Measurements from ENCODE around the gene CACNB4. TPM values are rescaled to one million over a fixed set of nuclear protein-coding genes. Genes with fewer than 3 reads are reported as not detected.
"Not testable (repeated sequence)": the region's sequence is repeated elsewhere in the genome, so short reads cannot be mapped to it uniquely, and the experiment has no call there.

CACNB4 gene
- total RNA-seq, 1 donor from 2014 or later = 7.8 TPM

DNA sequence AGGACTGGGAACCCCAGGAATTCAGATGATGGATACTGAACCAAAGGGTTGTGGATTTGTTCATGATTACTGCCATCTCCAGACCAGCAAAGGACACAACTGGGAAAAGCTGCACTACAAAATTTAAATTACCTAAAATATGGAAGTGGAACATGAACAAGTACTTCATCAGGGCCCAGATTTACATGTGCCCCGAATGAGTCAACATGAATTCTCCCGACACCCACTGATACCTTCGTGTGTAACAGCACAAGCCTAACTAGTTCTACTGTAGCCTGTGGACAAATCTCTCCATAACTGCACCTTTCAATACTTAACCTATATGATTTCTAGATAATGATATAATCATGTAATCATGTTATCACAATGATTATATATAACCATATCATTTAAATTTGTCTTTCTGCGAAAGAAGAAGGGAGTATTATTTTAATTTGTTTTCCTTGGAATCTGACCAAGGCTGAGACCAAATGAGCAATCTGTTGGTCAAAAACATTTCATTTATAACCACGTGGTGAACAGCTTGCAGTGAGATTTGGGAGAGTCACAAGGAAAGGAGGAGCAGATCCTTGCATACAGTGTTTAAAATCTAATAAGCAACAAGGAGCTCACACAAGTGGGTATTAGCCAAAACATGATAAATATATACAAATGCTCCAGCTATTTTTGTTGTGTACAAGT is 70.5 kb downstream of the CACNB4 start:
- no peak overlapping the region for H3K27ac ChIP-seq (ENCODE audit: low read depth, low read length)
- no peaks in the 10 kb centered on the region for H3K36me3 ChIP-seq (ENCODE audit: control insufficient read depth in 3 of 3, insufficient read depth in 3 of 3, low read length in 3 of 3)
- no peaks in the 10 kb centered on the region for H3K4me1 ChIP-seq (ENCODE audit: control insufficient read depth in 3 of 3, insufficient read depth in 3 of 3, low read length in 3 of 3)
- H3K4me3 ChIP-seq (ENCODE audit: low read length in 3 of 3) = no peak overlapping the region
- H3K9ac ChIP-seq (ENCODE audit: low read depth in 1 of 3, low read length in 3 of 3) = no peak overlapping the region
- H3K9me3 ChIP-seq (ENCODE audit: control insufficient read depth in 3 of 3, low read length in 3 of 3) = no peaks in the 10 kb centered on the region
- no peaks in the 10 kb centered on the region for H3K27me3 ChIP-seq (ENCODE audit: control insufficient read depth in 3 of 3, insufficient read depth in 3 of 3, low read length in 3 of 3)

DNA sequence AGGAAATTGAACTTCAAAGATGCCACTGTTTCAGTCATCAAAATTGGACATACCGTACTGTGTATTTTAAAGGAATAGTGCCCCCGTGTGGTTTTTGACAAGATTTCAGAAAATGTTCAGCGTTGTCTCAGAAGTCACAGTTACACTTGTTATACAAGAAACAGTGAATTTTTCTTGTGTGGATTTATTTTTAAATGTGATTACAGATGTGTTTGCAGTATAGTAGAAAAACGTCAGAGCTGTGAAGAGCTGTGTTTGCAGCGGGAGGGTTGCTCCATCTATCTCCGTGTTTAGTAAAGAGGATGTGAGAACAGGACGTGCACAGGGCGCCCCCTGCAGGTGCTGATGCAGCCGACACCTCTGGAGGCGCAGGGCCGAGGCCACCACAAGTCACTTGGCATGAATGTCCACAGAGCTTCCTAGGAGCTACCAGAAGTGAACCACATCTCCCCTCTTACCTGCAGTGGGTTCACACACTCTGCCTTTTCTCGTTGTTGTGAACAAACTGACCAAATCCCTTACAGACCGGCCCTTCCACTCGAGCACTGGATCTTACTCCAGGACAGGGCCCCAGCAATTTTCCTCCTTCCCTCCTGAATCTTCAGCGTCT is 73.1 kb downstream of the CACNB4 start:
- no peaks in the 10 kb centered on the region for H3K36me3 ChIP-seq (ENCODE audit: control insufficient read depth in 3 of 3, insufficient read depth in 3 of 3, low read length in 3 of 3)
- H3K27me3 ChIP-seq (ENCODE audit: control insufficient read depth in 3 of 3, insufficient read depth in 3 of 3, low read length in 3 of 3) = no peaks in the 10 kb centered on the region
- no peak overlapping the region for H3K9ac ChIP-seq (ENCODE audit: low read depth in 1 of 3, low read length in 3 of 3)
- H3K27ac ChIP-seq (ENCODE audit: low read depth, low read length) = no peak overlapping the region
- no peaks in the 10 kb centered on the region for H3K4me1 ChIP-seq (ENCODE audit: control insufficient read depth in 3 of 3, insufficient read depth in 3 of 3, low read length in 3 of 3)
- H3K4me3 ChIP-seq (ENCODE audit: low read length in 3 of 3) = peak overlapping the region; percentile 58 to 70 (median 65)
- no peaks in the 10 kb centered on the region for H3K9me3 ChIP-seq (ENCODE audit: control insufficient read depth in 3 of 3, low read length in 3 of 3)

DNA sequence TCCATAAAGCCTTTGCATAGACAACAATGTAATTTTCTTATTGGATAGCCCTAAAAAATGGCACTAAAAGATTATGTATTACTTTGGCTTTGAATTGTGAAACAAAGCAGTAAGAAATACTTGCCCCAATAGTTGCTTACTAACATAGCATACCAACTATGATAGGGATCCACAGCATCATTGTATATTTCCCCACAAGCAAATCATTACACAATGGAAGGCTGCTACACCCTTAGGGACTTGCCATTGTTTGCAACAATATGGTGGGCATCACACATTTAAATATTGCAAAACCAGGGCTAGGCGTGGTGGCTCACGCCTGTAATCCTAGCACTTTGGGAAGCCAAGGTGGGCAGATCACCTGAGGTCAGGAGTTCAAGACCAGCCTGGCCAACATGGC is 74.4 kb downstream of the CACNB4 start:
- H3K9ac ChIP-seq (ENCODE audit: low read depth in 1 of 3, low read length in 3 of 3) = no peak overlapping the region
- H3K36me3 ChIP-seq (ENCODE audit: control insufficient read depth in 3 of 3, insufficient read depth in 3 of 3, low read length in 3 of 3) = no peaks in the 10 kb centered on the region
- H3K27me3 ChIP-seq (ENCODE audit: control insufficient read depth in 3 of 3, insufficient read depth in 3 of 3, low read length in 3 of 3) = no peaks in the 10 kb centered on the region
- no peak overlapping the region for H3K4me3 ChIP-seq (ENCODE audit: low read length in 3 of 3)
- no peaks in the 10 kb centered on the region for H3K9me3 ChIP-seq (ENCODE audit: control insufficient read depth in 3 of 3, low read length in 3 of 3)
- H3K4me1 ChIP-seq (ENCODE audit: control insufficient read depth in 3 of 3, insufficient read depth in 3 of 3, low read length in 3 of 3) = no peaks in the 10 kb centered on the region
- H3K27ac ChIP-seq (ENCODE audit: low read depth, low read length) = no peak overlapping the region

DNA sequence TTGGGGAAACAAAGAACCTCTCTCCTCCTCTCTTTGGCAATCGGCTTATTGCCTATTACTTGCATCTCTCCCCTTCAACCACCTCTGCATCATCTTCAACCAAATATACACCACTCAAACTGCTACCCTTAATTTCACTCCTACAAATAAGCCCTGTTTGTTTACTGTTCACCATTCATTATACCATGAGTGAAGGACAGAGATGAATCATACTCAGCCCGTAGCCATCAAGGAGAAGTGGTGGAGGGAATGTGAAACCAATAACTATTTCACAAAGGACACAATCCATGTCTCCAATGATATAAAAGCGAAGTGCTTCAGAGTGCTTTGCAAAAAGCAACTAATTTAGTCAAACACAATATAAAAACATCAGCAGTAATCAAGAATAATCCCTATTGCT is 76.8 kb downstream of the CACNB4 start:
- H3K27ac ChIP-seq (ENCODE audit: low read depth, low read length) = no peak overlapping the region
- no peak overlapping the region for H3K4me3 ChIP-seq (ENCODE audit: low read length in 3 of 3)
- H3K9ac ChIP-seq (ENCODE audit: low read depth in 1 of 3, low read length in 3 of 3) = no peak overlapping the region
- H3K27me3 ChIP-seq (ENCODE audit: control insufficient read depth in 3 of 3, insufficient read depth in 3 of 3, low read length in 3 of 3) = no peaks in the 10 kb centered on the region
- no peaks in the 10 kb centered on the region for H3K36me3 ChIP-seq (ENCODE audit: control insufficient read depth in 3 of 3, insufficient read depth in 3 of 3, low read length in 3 of 3)
- no peaks in the 10 kb centered on the region for H3K4me1 ChIP-seq (ENCODE audit: control insufficient read depth in 3 of 3, insufficient read depth in 3 of 3, low read length in 3 of 3)
- no peaks in the 10 kb centered on the region for H3K9me3 ChIP-seq (ENCODE audit: control insufficient read depth in 3 of 3, low read length in 3 of 3)

DNA sequence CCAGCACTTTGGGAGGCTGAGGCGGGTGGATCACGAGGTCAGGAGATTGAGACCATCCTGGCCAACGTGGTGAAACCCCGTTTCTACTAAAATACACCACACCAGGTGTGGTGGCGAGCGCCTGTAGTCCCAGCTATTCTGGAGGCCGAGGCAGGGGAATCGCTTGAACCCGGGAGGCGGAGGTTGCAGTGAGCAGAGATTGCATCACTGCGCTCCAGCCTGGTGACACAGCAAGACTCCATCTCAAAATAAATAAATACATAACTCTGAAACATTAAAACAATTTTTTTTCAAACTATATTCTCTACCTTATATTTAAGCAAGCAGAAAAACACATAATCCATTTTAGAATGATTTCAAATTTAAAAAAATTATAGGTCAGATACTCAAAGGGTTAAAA is 77.8 kb downstream of the CACNB4 start:
- not testable (repeated sequence) for H3K36me3 ChIP-seq (ENCODE audit: control insufficient read depth in 3 of 3, insufficient read depth in 3 of 3, low read length in 3 of 3); H3K4me3 ChIP-seq (ENCODE audit: low read length in 3 of 3); H3K27ac ChIP-seq (ENCODE audit: low read depth, low read length); H3K27me3 ChIP-seq (ENCODE audit: control insufficient read depth in 3 of 3, insufficient read depth in 3 of 3, low read length in 3 of 3); H3K9ac ChIP-seq (ENCODE audit: low read depth in 1 of 3, low read length in 3 of 3); H3K9me3 ChIP-seq (ENCODE audit: control insufficient read depth in 3 of 3, low read length in 3 of 3); H3K4me1 ChIP-seq (ENCODE audit: control insufficient read depth in 3 of 3, insufficient read depth in 3 of 3, low read length in 3 of 3)

DNA sequence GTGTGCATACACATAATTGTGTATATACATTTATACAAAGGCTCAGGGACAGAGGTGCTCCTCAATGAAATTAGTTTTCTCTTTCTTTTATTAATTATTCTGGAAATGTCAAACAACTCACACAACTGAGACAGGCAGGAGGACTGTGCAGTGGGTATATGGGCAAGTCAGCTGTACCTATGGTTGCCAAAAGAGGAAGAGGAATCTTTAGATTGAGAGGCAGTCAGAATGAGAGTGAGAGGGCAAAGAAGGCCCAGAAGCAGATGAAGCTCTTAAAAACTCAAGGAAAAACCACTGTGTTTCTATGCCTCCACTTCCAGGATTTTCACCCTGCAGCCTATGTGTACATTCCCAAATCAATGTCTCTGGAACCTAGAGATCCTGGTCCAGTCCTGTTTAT is 79.1 kb downstream of the CACNB4 start:
- H3K4me1 ChIP-seq (ENCODE audit: control insufficient read depth in 3 of 3, insufficient read depth in 3 of 3, low read length in 3 of 3) = no peaks in the 10 kb centered on the region
- no peak overlapping the region for H3K9ac ChIP-seq (ENCODE audit: low read depth in 1 of 3, low read length in 3 of 3)
- H3K9me3 ChIP-seq (ENCODE audit: control insufficient read depth in 3 of 3, low read length in 3 of 3) = no peaks in the 10 kb centered on the region
- no peak overlapping the region for H3K4me3 ChIP-seq (ENCODE audit: low read length in 3 of 3)
- H3K27ac ChIP-seq (ENCODE audit: low read depth, low read length) = no peak overlapping the region
- H3K27me3 ChIP-seq (ENCODE audit: control insufficient read depth in 3 of 3, insufficient read depth in 3 of 3, low read length in 3 of 3) = no peaks in the 10 kb centered on the region
- no peaks in the 10 kb centered on the region for H3K36me3 ChIP-seq (ENCODE audit: control insufficient read depth in 3 of 3, insufficient read depth in 3 of 3, low read length in 3 of 3)

DNA sequence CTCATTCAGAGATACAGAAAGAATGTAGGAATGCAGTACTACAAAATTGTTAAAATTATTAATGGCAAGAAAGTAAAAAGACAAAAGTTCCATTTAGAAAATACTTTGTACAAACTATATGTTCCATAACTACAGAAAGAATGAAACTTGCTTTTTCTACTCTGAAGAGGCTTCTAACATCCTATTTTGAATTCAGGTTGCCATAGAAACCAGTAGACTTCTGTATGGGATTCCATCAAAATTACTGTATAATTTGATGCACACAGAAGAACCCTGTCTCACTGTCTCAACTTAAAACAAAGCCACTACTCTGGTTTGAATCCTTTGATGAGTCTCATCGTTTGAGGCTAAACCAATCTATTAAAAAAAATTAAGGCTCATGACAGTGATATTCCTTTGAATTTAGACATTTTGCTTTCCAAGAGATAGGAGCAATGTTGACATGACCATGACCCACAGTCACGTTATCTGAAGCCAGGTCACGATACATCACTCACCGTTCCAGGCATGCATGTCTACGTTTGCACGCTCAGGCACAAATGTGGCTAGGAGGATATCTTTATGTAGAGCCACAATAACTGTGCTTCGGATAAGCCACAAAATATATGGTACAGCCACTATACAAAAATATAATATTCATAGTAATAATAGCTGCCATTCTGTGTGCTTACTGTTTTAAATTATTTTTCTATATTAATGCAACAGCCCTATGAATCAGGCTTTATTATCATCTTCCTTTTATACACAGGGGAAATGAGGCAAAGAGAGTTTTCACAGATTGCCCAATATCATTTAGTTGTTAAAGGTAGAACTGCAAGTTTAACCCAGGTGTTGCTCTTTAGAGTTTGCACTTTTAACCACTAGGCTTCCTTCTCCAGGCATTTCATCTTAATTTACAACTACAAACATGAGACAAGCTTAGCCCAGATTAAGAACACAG is 82.4 kb downstream of the CACNB4 start:
- Histone ChIP-seq H3K9ac (ENCODE audit: low read depth in 1 of 3, low read length in 3 of 3) (no peak overlapping the region), H3K36me3 (ENCODE audit: control insufficient read depth in 3 of 3, insufficient read depth in 3 of 3, low read length in 3 of 3) (no peaks in the 10 kb centered on the region), H3K9me3 (ENCODE audit: control insufficient read depth in 3 of 3, low read length in 3 of 3) (no peaks in the 10 kb centered on the region), H3K4me1 (ENCODE audit: control insufficient read depth in 3 of 3, insufficient read depth in 3 of 3, low read length in 3 of 3) (no peaks in the 10 kb centered on the region), H3K4me3 (ENCODE audit: low read length in 3 of 3) (no peak overlapping the region), H3K27me3 (ENCODE audit: control insufficient read depth in 3 of 3, insufficient read depth in 3 of 3, low read length in 3 of 3) (no peaks in the 10 kb centered on the region), H3K27ac (ENCODE audit: low read depth, low read length) (no peak overlapping the region)

DNA sequence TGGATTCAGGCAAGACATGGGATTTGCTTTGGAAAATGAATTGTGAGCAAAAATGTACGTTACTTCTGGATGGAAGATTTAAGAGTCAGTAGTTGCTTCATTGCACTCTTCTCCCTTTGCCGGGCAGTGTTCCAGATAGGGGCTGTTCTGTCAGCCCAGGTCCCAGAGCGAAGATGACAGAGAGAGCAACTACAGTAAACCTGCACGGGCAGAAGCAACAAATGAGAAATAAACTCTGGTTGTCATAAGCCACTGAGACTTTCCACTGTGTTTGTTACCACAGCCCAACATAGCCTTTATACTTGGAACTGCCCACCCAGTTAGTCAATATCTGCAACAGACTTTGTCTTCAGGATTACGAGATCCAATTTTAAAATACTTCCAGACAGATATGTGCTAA is 83.3 kb downstream of the CACNB4 start:
- no peak overlapping the region for H3K27ac ChIP-seq (ENCODE audit: low read depth, low read length)
- H3K4me1 ChIP-seq (ENCODE audit: control insufficient read depth in 3 of 3, insufficient read depth in 3 of 3, low read length in 3 of 3) = no peaks in the 10 kb centered on the region
- H3K9ac ChIP-seq (ENCODE audit: low read depth in 1 of 3, low read length in 3 of 3) = no peak overlapping the region
- no peaks in the 10 kb centered on the region for H3K36me3 ChIP-seq (ENCODE audit: control insufficient read depth in 3 of 3, insufficient read depth in 3 of 3, low read length in 3 of 3)
- H3K4me3 ChIP-seq (ENCODE audit: low read length in 3 of 3) = no peak overlapping the region
- H3K27me3 ChIP-seq (ENCODE audit: control insufficient read depth in 3 of 3, insufficient read depth in 3 of 3, low read length in 3 of 3) = no peaks in the 10 kb centered on the region
- no peaks in the 10 kb centered on the region for H3K9me3 ChIP-seq (ENCODE audit: control insufficient read depth in 3 of 3, low read length in 3 of 3)

DNA sequence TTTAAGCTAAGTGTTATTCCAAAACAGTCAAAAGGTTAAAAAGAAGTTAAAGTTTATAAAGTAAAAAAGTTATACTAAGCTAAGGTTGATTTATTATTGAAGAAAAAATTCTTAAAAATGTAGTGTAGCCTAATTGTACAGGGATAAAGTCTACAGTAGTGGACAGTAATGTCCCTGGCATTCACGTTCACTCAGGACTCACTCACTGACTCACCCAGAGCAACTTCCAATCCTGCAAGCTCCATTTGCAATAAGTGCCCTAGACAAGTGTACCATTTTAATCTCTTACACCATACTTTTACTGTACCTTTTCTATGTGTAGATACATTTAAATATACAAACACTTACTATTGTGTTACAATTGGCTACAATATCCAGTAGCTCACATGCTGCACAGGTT is 86.1 kb downstream of the CACNB4 start:
- Histone ChIP-seq H3K4me3 (ENCODE audit: low read length in 3 of 3) (no peak overlapping the region), H3K36me3 (ENCODE audit: control insufficient read depth in 3 of 3, insufficient read depth in 3 of 3, low read length in 3 of 3) (no peaks in the 10 kb centered on the region), H3K4me1 (ENCODE audit: control insufficient read depth in 3 of 3, insufficient read depth in 3 of 3, low read length in 3 of 3) (no peaks in the 10 kb centered on the region), H3K27ac (ENCODE audit: low read depth, low read length) (no peak overlapping the region), H3K9me3 (ENCODE audit: control insufficient read depth in 3 of 3, low read length in 3 of 3) (no peaks in the 10 kb centered on the region), H3K27me3 (ENCODE audit: control insufficient read depth in 3 of 3, insufficient read depth in 3 of 3, low read length in 3 of 3) (no peaks in the 10 kb centered on the region), H3K9ac (ENCODE audit: low read depth in 1 of 3, low read length in 3 of 3) (no peak overlapping the region)

DNA sequence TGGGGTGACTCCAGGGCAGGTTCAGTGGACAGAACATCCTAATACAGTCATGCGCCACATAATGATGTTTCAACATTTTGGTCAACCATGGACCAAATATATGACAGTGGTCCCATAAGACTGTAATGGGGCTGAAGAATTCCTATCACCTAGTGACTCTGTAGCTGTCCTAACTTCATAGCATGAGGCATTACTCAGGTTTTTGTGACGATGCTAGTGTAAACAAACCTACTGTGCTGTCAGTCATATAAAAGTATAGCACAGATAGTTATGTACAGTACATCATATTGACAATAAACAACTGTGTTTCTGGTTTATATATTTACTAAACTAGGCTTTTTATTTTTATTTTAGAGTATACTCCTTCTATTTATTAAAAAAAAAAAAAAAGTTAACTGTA is 87.1 kb downstream of the CACNB4 start:
- no peak overlapping the region for H3K4me3 ChIP-seq (ENCODE audit: low read length in 3 of 3)
- no peaks in the 10 kb centered on the region for H3K36me3 ChIP-seq (ENCODE audit: control insufficient read depth in 3 of 3, insufficient read depth in 3 of 3, low read length in 3 of 3)
- no peaks in the 10 kb centered on the region for H3K4me1 ChIP-seq (ENCODE audit: control insufficient read depth in 3 of 3, insufficient read depth in 3 of 3, low read length in 3 of 3)
- H3K9me3 ChIP-seq (ENCODE audit: control insufficient read depth in 3 of 3, low read length in 3 of 3) = no peaks in the 10 kb centered on the region
- H3K27me3 ChIP-seq (ENCODE audit: control insufficient read depth in 3 of 3, insufficient read depth in 3 of 3, low read length in 3 of 3) = no peaks in the 10 kb centered on the region
- no peak overlapping the region for H3K9ac ChIP-seq (ENCODE audit: low read depth in 1 of 3, low read length in 3 of 3)
- no peak overlapping the region for H3K27ac ChIP-seq (ENCODE audit: low read depth, low read length)

Data from skeletal muscle tissue (tissue), 4 donors.